Measurements from ENCODE around the gene PITX2.
"Not testable (repeated sequence)": the region's sequence is repeated elsewhere in the genome, so short reads cannot be mapped to it uniquely, and the experiment has no call there.

Gene PITX2

GRCh38 chr4:110610620-110610939, 12.3 kb downstream of the PITX2 start:
- no peak for DNase-seq

- no peak for DNase-seq
These were observed 13.7 kb downstream of the PITX2 start for GRCh38 chr4:110609044-110609750.

- DNase-seq = no peak
These were observed 17.8 kb downstream of the PITX2 start for GRCh38 chr4:110605077-110605476.

- DNase-seq = no peak
These were observed 20.8 kb downstream of the PITX2 start for GRCh38 chr4:110602061-110602460.

- DNase-seq = no peak
These were observed 25.3 kb downstream of the PITX2 start for GRCh38 chr4:110597582-110597981.

GRCh38 chr4:110596431-110596830, 26.4 kb downstream of the PITX2 start:
- DNase-seq = no peak

- DNase-seq = no peak
These were observed 27.3 kb downstream of the PITX2 start for GRCh38 chr4:110595583-110595982.

- no peak for DNase-seq
These were observed 33.6 kb downstream of the PITX2 start for GRCh38 chr4:110589297-110589696.

GRCh38 chr4:110587666-110588285, 35.1 kb downstream of the PITX2 start:
- no peak for DNase-seq

GRCh38 chr4:110586131-110586850, 36.6 kb downstream of the PITX2 start:
- no peak for DNase-seq

- not testable (repeated sequence) for DNase-seq
These were observed 46.2 kb downstream of the PITX2 start for GRCh38 chr4:110576696-110577095.

Data from activated CD4-positive, alpha-beta T cell treated with anti-CD3 and anti-CD28 coated beads, Interleukin-2, amount 50 U/mL, for 48 hours (primary cell).